Liver (tissue), 9 donors: Measurements from ENCODE around the gene TEC. TPM values are rescaled to one million over a fixed set of nuclear protein-coding genes. Genes with fewer than 3 reads are reported as not detected.

Source experiments
- DNase-seq: peaks from one replicate; pipeline ENCODE4 v3.0.0-alpha.2; 2017; ENCODE audit warnings: low spot score
- H3K27ac ChIP-seq, 2 donors: one replicate each; pipeline ENCODE4 v1.7.0; 2013; ENCODE audit warnings: inconsistent platforms in 2 of 2, low read length in 2 of 2, control low read depth in 1 of 2, low read depth in 1 of 2, mild to moderate bottlenecking in 1 of 2
- H3K27me3 ChIP-seq, 4 donors: one replicate each; pipeline versions ENCODE4 v1.6.1 to v1.7.0; 2013; ENCODE audit warnings: low read length in 3 of 4, inconsistent platforms in 1 of 4, mild to moderate bottlenecking in 1 of 4, moderate library complexity in 1 of 4; ENCODE audit not compliant: control insufficient read depth in 4 of 4, insufficient read depth in 4 of 4
- H3K36me3 ChIP-seq, 4 donors: one replicate each; pipeline versions ENCODE4 v1.6.1 to v1.7.0; 2013; ENCODE audit warnings: low read length in 3 of 4, mild to moderate bottlenecking in 3 of 4, low read depth in 1 of 4, moderate library complexity in 1 of 4; ENCODE audit not compliant: control insufficient read depth in 4 of 4, insufficient read depth in 3 of 4
- H3K4me1 ChIP-seq, 4 donors: one replicate each; pipeline versions ENCODE4 v1.6.1 to v1.7.0; 2013; ENCODE audit warnings: low read length in 3 of 4, mild to moderate bottlenecking in 3 of 4, moderate library complexity in 1 of 4; ENCODE audit not compliant: control insufficient read depth in 4 of 4, insufficient read depth in 4 of 4
- H3K4me3 ChIP-seq, 3 donors: one replicate each; pipeline versions ENCODE4 v1.6.1 to v1.7.0; 2013; ENCODE audit warnings: low read length in 3 of 3, control low read depth in 1 of 3, low read depth in 1 of 3, mild to moderate bottlenecking in 1 of 3
- H3K9ac ChIP-seq, 2 donors: one replicate each; pipeline ENCODE4 v1.7.0; 2013; ENCODE audit warnings: low read length in 2 of 2, mild to moderate bottlenecking in 2 of 2, moderate library complexity in 2 of 2, control low read depth in 1 of 2, low read depth in 1 of 2
- H3K9me3 ChIP-seq, 4 donors: one replicate each; pipeline versions ENCODE4 v1.6.1 to v1.7.0; 2013; ENCODE audit warnings: low read length in 3 of 4; ENCODE audit not compliant: control insufficient read depth in 4 of 4
- EGR1 ChIP-seq, 2 donors: IDR thresholded peaks; 2 replicates each; pipeline ENCODE4 v1.6.1; 2016 to 2018; ENCODE audit warnings: antibody characterized with exemption in 2 of 2, low read depth in 2 of 2
- FOXA1 ChIP-seq: IDR thresholded peaks from 2 replicates; pipeline ENCODE4 v1.6.1; 2016; ENCODE audit warnings: antibody characterized with exemption
- FOXA2 ChIP-seq: IDR thresholded peaks from 2 replicates; pipeline ENCODE4 v1.6.1; 2016; ENCODE audit warnings: antibody characterized with exemption
- GABPA ChIP-seq, 2 donors: IDR thresholded peaks in 1 of 2; conservative IDR thresholded peaks in 1 of 2; 2 replicates each; pipeline ENCODE4 v1.6.1; 2016; ENCODE audit warnings: antibody characterized with exemption in 2 of 2, mild to moderate bottlenecking in 1 of 2, moderate library complexity in 1 of 2
- HNF4A ChIP-seq, 2 donors: conservative IDR thresholded peaks; 2 replicates each; pipeline ENCODE4 v1.6.1; 2016; ENCODE audit warnings: antibody characterized with exemption in 2 of 2, mild to moderate bottlenecking in 2 of 2
- HNF4G ChIP-seq: IDR thresholded peaks from 2 replicates; pipeline ENCODE4 v1.6.1; 2016; ENCODE audit warnings: antibody characterized with exemption
- NR2F2 ChIP-seq: IDR thresholded peaks from 2 replicates; pipeline ENCODE4 v1.6.1; 2016; ENCODE audit warnings: antibody characterized with exemption
- RAD21 ChIP-seq, 2 donors: IDR thresholded peaks; 2 replicates each; pipeline ENCODE4 v1.6.1; 2016; ENCODE audit warnings: antibody characterized with exemption in 2 of 2, mild to moderate bottlenecking in 2 of 2
- RXRA ChIP-seq, 2 donors: IDR thresholded peaks; 2 replicates each; pipeline ENCODE4 v1.6.1; 2017 to 2018; ENCODE audit warnings: antibody characterized with exemption in 2 of 2, mild to moderate bottlenecking in 1 of 2
- SP1 ChIP-seq: IDR thresholded peaks from 2 replicates; pipeline ENCODE4 v1.6.1; 2018; ENCODE audit warnings: antibody characterized with exemption, mild to moderate bottlenecking
- YY1 ChIP-seq: IDR thresholded peaks from 2 replicates; pipeline ENCODE4 v1.6.1; 2016; ENCODE audit warnings: antibody characterized with exemption, mild to moderate bottlenecking
- WGBS: extraction: QIAGEN DNeasy Blood & Tissue Kit; methylation state at CpG from one replicate; pipeline ENCODE4 v1.1.7; 2013; 5-methylcytosine and 5-hydroxymethylcytosine counted together
- polyA plus RNA-seq, 2 donors: library from polyadenylated mRNA; stranded (reverse) in 1 of 2; unstranded in 1 of 2; fragments of 200-250 nt in 1 of 2; fragments of >200 nt in 1 of 2; fragmentation: Nextera tagmentation in 1 of 2; extraction: Ambion mirVana in 1 of 2; gene quantifications; one replicate each; pipeline versions ENCODE4 v1.2.1 to v1.2.3, GENCODE V29; 2013 to 2015
- total RNA-seq, 2 donors: library from RNA; depleted of rRNA; stranded (reverse); fragments of >200 nt; gene quantifications; one replicate each; pipeline ENCODE4 v1.2.3, GENCODE V29; 2014
- TF ChIP-seq, protein P1 (sequence below): IDR thresholded peaks from 2 replicates; pipeline ENCODE4 v1.6.1; 2016; ENCODE audit warnings: antibody characterized with exemption
- TF ChIP-seq, protein P2 (sequence below): IDR thresholded peaks from 2 replicates; pipeline ENCODE4 v1.6.1; 2016; ENCODE audit warnings: antibody characterized with exemption, mild to moderate bottlenecking
- TF ChIP-seq, protein P3 (sequence below): IDR thresholded peaks from 2 replicates; pipeline ENCODE4 v1.6.1; 2016; ENCODE audit warnings: antibody characterized with exemption
- TF ChIP-seq, protein P4 (sequence below): fragments of 150-350 bp; IDR thresholded peaks from 2 replicates; pipeline ENCODE4 v1.5.1; 2017; ENCODE audit warnings: improper control_type of control experiment, low read depth, low read length; ENCODE audit not compliant: missing input control
- TF ChIP-seq, protein P5 (sequence below): IDR thresholded peaks from 2 replicates; pipeline ENCODE4 v1.6.1; 2016; ENCODE audit warnings: antibody characterized with exemption
- donor health status: healthy.
- donor health status: healthy.
- donor health status: healthy.
- donor health status: healthy.
- donor health status: healthy.

Gene TEC
- total and polyA plus RNA-seq, 4 donors: 1.1 to 4.7 (median 2.0) TPM

DNA sequence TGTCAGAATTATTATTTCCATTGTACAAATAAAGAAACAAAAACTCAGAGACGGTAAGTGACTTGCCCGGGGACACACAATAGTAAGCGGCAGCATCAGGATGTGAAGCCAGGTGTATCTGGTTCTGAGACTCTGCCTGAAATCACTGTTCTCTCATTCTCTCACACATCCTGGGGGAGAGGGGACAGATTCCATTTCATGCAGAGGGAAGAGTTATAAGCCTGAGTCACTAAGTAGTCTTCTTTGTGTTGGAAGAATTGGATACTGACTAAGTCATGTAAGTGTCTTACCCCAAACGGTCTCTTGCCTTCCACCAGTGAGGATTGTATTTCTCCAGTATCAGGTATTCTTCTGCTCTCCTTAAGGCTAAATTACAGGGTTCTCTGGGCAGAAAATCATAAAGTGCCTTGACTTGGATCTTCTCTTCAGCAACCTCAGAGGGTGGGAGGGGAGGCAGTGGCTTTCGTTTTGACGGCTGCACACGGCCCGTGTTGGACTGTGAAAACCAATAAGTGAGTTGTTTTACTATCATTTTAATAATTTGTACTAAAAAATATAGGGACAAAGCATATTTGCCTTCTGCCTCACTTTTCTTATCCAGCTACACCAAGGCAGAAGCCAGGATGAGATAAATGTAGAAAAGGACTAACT lies 157.5 kb downstream of the TEC start:
- H3K27me3 ChIP-seq: no peaks in the 10 kb centered on the region
- DNase-seq: no peak
- no peaks in the 10 kb centered on the region for H3K9me3 ChIP-seq
- peaks cover 0 to 14% (median 9%) of the 10 kb centered on the region in 4 donors for H3K4me1 ChIP-seq
- TF ChIP-seq GABPA (IDR thresholded peaks at IDR 0.05 in 1 of 2, conservative IDR thresholded peaks at IDR 0.05 in 1 of 2) (no peak), FOXA1 (no peak), EGR1 (IDR thresholded peaks at IDR 0.05; ENCODE audit: low read depth in 2 of 2) (no peak), YY1 (no peak), SP1 (no peak), HNF4A (conservative IDR thresholded peaks at IDR 0.05) (no peak), NR2F2 (no peak), FOXA2 (no peak)
- TF ChIP-seq, protein P1, sequence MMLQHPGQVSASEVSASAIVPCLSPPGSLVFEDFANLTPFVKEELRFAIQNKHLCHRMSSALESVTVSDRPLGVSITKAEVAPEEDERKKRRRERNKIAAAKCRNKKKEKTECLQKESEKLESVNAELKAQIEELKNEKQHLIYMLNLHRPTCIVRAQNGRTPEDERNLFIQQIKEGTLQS: no peak
- TF ChIP-seq, protein P2, sequence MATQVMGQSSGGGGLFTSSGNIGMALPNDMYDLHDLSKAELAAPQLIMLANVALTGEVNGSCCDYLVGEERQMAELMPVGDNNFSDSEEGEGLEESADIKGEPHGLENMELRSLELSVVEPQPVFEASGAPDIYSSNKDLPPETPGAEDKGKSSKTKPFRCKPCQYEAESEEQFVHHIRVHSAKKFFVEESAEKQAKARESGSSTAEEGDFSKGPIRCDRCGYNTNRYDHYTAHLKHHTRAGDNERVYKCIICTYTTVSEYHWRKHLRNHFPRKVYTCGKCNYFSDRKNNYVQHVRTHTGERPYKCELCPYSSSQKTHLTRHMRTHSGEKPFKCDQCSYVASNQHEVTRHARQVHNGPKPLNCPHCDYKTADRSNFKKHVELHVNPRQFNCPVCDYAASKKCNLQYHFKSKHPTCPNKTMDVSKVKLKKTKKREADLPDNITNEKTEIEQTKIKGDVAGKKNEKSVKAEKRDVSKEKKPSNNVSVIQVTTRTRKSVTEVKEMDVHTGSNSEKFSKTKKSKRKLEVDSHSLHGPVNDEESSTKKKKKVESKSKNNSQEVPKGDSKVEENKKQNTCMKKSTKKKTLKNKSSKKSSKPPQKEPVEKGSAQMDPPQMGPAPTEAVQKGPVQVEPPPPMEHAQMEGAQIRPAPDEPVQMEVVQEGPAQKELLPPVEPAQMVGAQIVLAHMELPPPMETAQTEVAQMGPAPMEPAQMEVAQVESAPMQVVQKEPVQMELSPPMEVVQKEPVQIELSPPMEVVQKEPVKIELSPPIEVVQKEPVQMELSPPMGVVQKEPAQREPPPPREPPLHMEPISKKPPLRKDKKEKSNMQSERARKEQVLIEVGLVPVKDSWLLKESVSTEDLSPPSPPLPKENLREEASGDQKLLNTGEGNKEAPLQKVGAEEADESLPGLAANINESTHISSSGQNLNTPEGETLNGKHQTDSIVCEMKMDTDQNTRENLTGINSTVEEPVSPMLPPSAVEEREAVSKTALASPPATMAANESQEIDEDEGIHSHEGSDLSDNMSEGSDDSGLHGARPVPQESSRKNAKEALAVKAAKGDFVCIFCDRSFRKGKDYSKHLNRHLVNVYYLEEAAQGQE: no peak
- H3K27ac ChIP-seq: no peak overlapping the region
- 91% methylated on average over 8 of the region's 8 CpGs for WGBS
- H3K36me3 ChIP-seq: no peaks in the 10 kb centered on the region
- H3K9ac ChIP-seq: no peak overlapping the region
- no peak overlapping the region for H3K4me3 ChIP-seq

DNA sequence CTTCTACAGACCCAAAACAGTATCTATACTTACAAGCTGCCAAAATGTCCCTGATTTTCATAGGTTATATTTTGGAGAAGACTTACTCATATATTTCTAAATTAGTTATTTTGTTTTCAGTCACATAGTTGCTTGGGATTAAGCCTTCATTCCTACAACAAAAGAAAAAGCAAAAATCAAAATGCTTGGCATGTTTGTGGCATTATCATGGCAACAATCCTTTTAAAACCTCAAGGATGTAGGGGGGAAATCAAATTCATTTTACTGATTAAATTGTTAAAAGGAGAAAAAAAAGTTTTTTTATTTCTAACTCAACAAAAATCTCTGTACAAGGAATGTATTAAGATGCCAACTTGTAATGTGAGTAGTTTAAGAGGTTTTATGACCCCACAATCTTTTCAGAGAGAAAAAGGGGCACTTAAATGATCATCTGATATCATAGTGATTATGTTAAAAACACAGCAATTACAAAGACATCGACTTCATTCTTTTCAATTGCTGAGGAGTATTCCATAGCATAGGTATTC lies 159.1 kb downstream of the TEC start:
- TF ChIP-seq RAD21 (IDR thresholded peaks at IDR 0.05) (no peak), EGR1 (IDR thresholded peaks at IDR 0.05; ENCODE audit: low read depth in 2 of 2) (no peak), GABPA (IDR thresholded peaks at IDR 0.05 in 1 of 2, conservative IDR thresholded peaks at IDR 0.05 in 1 of 2) (no peak), RXRA (IDR thresholded peaks at IDR 0.05) (no peak), NR2F2 (no peak), HNF4A (conservative IDR thresholded peaks at IDR 0.05) (no peak), HNF4G (no peak), SP1 (no peak), YY1 (no peak)
- TF ChIP-seq, protein P2: no peak
- TF ChIP-seq, protein P3, sequence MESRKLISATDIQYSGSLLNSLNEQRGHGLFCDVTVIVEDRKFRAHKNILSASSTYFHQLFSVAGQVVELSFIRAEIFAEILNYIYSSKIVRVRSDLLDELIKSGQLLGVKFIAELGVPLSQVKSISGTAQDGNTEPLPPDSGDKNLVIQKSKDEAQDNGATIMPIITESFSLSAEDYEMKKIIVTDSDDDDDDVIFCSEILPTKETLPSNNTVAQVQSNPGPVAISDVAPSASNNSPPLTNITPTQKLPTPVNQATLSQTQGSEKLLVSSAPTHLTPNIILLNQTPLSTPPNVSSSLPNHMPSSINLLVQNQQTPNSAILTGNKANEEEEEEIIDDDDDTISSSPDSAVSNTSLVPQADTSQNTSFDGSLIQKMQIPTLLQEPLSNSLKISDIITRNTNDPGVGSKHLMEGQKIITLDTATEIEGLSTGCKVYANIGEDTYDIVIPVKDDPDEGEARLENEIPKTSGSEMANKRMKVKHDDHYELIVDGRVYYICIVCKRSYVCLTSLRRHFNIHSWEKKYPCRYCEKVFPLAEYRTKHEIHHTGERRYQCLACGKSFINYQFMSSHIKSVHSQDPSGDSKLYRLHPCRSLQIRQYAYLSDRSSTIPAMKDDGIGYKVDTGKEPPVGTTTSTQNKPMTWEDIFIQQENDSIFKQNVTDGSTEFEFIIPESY: no peak
- TF ChIP-seq, protein P4, sequence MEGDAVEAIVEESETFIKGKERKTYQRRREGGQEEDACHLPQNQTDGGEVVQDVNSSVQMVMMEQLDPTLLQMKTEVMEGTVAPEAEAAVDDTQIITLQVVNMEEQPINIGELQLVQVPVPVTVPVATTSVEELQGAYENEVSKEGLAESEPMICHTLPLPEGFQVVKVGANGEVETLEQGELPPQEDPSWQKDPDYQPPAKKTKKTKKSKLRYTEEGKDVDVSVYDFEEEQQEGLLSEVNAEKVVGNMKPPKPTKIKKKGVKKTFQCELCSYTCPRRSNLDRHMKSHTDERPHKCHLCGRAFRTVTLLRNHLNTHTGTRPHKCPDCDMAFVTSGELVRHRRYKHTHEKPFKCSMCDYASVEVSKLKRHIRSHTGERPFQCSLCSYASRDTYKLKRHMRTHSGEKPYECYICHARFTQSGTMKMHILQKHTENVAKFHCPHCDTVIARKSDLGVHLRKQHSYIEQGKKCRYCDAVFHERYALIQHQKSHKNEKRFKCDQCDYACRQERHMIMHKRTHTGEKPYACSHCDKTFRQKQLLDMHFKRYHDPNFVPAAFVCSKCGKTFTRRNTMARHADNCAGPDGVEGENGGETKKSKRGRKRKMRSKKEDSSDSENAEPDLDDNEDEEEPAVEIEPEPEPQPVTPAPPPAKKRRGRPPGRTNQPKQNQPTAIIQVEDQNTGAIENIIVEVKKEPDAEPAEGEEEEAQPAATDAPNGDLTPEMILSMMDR: no peak
- TF ChIP-seq, protein P5, sequence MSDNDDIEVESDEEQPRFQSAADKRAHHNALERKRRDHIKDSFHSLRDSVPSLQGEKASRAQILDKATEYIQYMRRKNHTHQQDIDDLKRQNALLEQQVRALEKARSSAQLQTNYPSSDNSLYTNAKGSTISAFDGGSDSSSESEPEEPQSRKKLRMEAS: no peak
- Histone ChIP-seq H3K9me3 (no peaks in the 10 kb centered on the region), H3K4me3 (no peak overlapping the region), H3K9ac (no peak overlapping the region), H3K4me1 (peaks cover 0 to 14% (median 9%) of the 10 kb centered on the region in 4 donors), H3K36me3 (no peaks in the 10 kb centered on the region), H3K27me3 (no peaks in the 10 kb centered on the region), H3K27ac (no peak overlapping the region)
- DNase-seq: no peak
- WGBS: 79% methylated on average over 1 of the region's 1 CpG
